NCI-H1417 (cell line): ENCODE measurements around the gene ANGPT4.
A peak's percentile ranks its signal among the peaks of the same experiment; 100 is the strongest.
"Not testable (repeated sequence)": the region's sequence is repeated elsewhere in the genome, so short reads cannot be mapped to it uniquely, and the experiment has no call there.

Experiments
- DNase-seq, 3 experiments: peaks; one replicate each; lab custom pipeline; 2025; lab: John Stamatoyannopoulos, UW

ANGPT4 gene

GRCh38 chr20:844473-845225, 71.5 kb downstream of the ANGPT4 start:
- DNase-seq: peak; percentile 94 to 98 (median 96)

GRCh38 chr20:843912-844311, 72.2 kb downstream of the ANGPT4 start:
- no peak for DNase-seq

GRCh38 chr20:842547-842940, 73.6 kb downstream of the ANGPT4 start:
- DNase-seq: no peak

- DNase-seq: peak in 2 of 3 experiments; percentile 45 to 56
These were observed 74.3 kb downstream of the ANGPT4 start for GRCh38 chr20:841568-842546.

GRCh38 chr20:840858-841567, 75.1 kb downstream of the ANGPT4 start:
- DNase-seq: peak in 2 of 3 experiments; percentile 60 to 65

GRCh38 chr20:840503-840857, 75.7 kb downstream of the ANGPT4 start:
- DNase-seq: no peak

- no peak for DNase-seq
These were observed 76.5 kb downstream of the ANGPT4 start for GRCh38 chr20:839626-840025.

GRCh38 chr20:839015-839414, 77.1 kb downstream of the ANGPT4 start:
- DNase-seq: no peak

- no peak for DNase-seq
These were observed 79.9 kb downstream of the ANGPT4 start for GRCh38 chr20:836190-836589.

GRCh38 chr20:835608-836045, 80.5 kb downstream of the ANGPT4 start:
- peak in 1 of 3 experiments; percentile 31 for DNase-seq

- DNase-seq: no peak
These were observed 81.9 kb downstream of the ANGPT4 start for GRCh38 chr20:834151-834746.

- peak; percentile 96 to 97 (median 96) for DNase-seq
These were observed 82.5 kb downstream of the ANGPT4 start, which contains the start of gene FAM110A for GRCh38 chr20:833450-834150. FAM110A (plus strand) TSS chr20:833715; CDS start chr20:844805, 11,090 bp downstream.

GRCh38 chr20:833121-833449, 83.0 kb downstream of the ANGPT4 start:
- DNase-seq: no peak

GRCh38 chr20:831956-832355, 84.2 kb downstream of the ANGPT4 start:
- no peak for DNase-seq

- no peak for DNase-seq
These were observed 84.9 kb downstream of the ANGPT4 start for GRCh38 chr20:831251-831650.

- no peak for DNase-seq
These were observed 86.1 kb downstream of the ANGPT4 start for GRCh38 chr20:830011-830521.

GRCh38 chr20:829551-829950, 86.6 kb downstream of the ANGPT4 start:
- DNase-seq: no peak

GRCh38 chr20:828987-829386, 87.1 kb downstream of the ANGPT4 start:
- DNase-seq: no peak

- DNase-seq: not testable (repeated sequence)
These were observed 88.2 kb downstream of the ANGPT4 start for GRCh38 chr20:827981-828380.

- DNase-seq: peak in 1 of 3 experiments; percentile 52
These were observed 89.3 kb downstream of the ANGPT4 start for GRCh38 chr20:826695-827323.
